GM18526 (cell line): ENCODE measurements around the gene USP53.
A peak's percentile ranks its signal among the peaks of the same experiment; 100 is the strongest.

Experiments used
- POLR2A ChIP-seq: IDR thresholded peaks from 3 replicates; pipeline ENCODE4 v1.6.1; 2011; ENCODE audit not compliant: insufficient read length; ENCODE audit errors: extremely low read depth

Gene USP53

DNA sequence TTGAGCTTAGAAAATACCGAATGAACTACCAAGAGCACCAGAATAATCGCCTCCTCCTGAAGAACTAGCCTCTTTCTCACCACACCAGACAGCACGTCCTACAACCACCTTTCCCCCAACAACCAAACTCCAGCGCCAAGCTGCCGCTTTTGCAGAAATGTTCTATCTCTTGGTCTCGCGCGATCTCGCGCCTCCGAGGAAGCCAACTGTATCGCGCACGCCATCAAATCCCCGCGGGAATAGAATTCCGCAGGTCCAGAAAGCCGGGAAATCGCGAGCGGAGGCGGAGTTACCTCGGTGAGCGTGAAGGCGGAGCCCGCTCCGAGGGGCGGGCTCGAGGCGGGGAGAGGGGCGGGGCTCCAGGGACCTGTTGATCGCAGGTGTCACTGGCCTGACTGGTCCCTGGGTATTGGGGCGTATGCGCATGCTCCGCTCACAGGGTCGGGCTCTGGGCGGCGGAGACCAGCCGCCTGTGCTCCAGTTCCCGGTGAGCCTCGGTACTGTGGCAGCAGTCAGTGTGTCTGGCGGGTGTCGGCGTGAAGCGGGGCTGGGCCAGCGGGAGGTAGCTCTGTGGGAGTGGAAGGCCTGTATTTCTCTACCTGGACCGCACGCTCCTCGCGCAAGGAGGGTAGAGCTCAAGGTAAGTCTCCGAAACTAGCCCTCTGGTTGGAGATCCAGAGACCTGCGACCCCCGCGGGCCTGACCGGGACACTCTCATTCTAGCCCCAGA lies at the start of gene USP53:
TSS of gene USP53 (plus strand) at position 480 of the 730 bp plus-strand sequence. CDS start 27,047 bp downstream, outside the sequence.
- peak; percentile 37 for TF ChIP-seq POLR2A

DNA sequence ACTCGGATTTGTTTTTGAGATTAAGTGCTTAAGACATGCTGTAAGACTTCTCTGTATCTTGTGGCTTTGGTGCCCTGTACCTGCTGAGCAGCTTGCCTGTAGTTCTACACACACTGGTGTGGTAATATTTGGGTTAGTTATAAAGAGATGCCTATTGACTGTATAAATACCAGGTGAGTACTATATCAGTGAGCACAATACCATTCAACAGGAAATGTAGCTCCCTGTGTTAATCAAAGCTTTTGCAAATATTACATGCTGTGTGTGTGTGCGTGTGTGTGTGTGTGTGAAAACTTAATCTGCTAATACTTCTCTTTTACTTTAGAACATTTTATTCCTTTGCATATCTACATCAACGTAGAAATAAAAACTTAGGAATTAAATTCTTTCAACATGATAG lies 46.7 kb upstream of the USP53 start:
- no peak for TF ChIP-seq POLR2A

DNA sequence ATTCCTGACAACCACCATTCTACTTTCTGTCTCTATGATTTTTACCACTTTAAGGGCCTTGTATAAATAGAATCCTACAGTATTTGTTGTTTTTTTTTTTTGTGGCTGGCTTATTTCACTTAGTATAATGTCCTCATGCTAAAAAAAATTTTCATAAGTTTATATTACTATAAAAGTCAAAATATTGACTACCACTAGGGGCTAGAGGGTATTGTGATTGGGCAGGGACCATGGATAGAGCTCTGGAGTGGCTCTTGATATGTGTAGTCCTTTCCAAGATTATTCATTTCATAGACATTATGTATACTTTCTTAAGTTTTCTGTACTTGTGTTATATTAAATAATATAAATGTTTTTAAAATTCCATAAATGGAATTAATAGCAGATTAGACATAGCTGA lies 42.3 kb upstream of the USP53 start:
- TF ChIP-seq POLR2A = no peak

GRCh38 chr4:119172223-119172622 lies 40.3 kb upstream of the USP53 start:
- TF ChIP-seq POLR2A = no peak

DNA sequence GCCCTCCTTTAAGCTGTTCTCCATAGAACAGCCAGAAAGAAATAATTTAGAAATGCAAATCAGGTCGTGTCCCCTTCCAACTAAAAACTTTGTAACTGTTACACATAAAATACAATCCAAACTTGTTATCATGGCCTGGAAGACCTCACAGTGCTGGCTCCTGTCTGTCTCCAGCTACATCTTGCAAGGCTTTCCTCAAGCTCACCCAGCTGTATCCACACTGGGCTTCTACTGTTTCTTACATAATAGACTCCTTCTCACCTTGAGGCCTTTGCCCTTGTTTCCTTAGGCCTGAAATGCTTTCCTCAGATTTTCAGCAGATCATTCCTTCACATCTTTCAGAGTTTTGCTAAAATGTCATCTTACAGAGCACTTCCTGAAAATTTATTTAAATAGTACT lies 33.5 kb upstream of the USP53 start:
- no peak for TF ChIP-seq POLR2A

DNA sequence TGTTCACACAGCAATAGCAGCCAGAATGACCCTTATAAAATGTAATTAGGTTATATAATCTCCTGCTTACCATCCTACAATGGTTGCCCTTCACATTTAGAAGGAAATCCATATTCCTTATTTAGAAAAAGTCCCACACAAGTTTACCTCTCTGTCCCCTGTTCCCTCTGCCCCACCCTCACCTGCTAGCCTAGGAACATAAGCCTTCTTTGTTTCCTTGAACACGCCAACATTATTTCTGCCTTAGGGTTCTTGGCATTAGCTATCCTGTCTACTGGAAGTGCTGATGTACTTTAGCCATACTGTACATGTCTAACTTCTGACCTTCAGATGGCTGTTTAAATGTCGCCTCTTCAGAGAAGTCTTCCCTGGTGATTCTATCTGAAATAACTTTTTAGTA lies 28.4 kb upstream of the USP53 start:
- TF ChIP-seq POLR2A = no peak

DNA sequence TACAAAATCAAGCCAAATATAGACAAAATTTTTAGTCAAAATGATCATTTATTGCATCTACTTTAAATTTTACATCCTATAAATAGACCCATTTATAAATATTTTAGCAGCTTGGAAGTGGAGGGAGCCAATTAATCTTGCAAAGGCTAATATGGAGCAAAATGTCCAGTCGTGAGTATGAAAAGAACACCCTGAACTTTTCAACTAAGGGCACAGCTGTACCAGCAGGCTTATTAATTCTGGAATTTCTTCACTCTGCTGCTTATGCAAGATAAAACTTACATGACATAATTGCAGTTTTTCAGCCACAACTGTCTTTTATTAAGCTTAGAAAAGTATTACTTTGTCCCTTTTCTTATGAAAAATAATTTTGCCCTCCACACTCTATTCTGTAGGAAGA lies 22.9 kb upstream of the USP53 start:
- no peak for TF ChIP-seq POLR2A

GRCh38 chr4:119190354-119190753 lies 22.2 kb upstream of the USP53 start:
- TF ChIP-seq POLR2A = no peak

GRCh38 chr4:119191505-119191904 lies 21.0 kb upstream of the USP53 start:
- TF ChIP-seq POLR2A = no peak

- TF ChIP-seq POLR2A = no peak
These were observed 14.7 kb upstream of the USP53 start for GRCh38 chr4:119197772-119198212.

DNA sequence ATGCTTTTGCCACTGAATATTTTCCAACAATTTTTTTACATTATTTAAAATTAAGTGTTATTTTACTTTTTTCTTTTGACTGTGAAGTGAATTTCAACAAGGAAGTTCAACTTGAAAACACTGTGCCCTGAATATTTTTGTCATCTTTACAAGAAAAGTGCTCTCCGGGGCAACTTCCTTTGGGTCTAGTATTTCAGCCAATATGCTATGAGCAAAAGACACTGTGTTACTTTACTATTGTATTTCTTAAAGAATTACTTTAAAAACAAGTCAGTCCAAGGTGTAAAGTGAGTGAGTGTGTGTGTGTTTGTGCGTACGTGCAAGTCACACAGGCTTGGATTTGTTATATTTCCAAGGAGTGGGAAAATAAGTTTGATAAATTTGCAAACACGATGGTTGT lies 7.6 kb upstream of the USP53 start:
- TF ChIP-seq POLR2A = no peak

GRCh38 chr4:119205690-119206089 lies 6.8 kb upstream of the USP53 start:
- TF ChIP-seq POLR2A = no peak

DNA sequence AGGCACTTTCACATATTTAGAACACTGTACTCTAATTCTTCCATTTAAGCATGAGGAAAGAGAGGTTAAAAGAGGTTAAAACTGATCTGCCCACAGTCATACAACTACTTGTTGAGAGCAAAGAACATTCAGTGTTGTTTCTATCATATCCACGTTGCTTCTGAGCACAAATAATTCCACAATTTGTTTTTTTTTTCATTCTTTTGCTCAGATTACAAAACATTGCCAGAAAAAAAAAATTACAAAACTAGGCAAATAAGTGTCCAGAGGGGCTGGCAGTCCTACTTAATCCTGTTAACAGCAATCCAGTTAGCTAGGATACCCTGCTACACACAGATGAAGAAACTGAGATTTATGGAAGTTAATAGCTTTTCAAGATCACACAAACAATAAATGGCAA lies 6.3 kb upstream of the USP53 start:
- TF ChIP-seq POLR2A = no peak

- TF ChIP-seq POLR2A = no peak
These were observed 5.5 kb upstream of the USP53 start for GRCh38 chr4:119207051-119207450.

GRCh38 chr4:119209077-119209476 lies 3.4 kb upstream of the USP53 start:
- no peak for TF ChIP-seq POLR2A

GRCh38 chr4:119209586-119209985 lies 2.9 kb upstream of the USP53 start:
- no peak for TF ChIP-seq POLR2A

DNA sequence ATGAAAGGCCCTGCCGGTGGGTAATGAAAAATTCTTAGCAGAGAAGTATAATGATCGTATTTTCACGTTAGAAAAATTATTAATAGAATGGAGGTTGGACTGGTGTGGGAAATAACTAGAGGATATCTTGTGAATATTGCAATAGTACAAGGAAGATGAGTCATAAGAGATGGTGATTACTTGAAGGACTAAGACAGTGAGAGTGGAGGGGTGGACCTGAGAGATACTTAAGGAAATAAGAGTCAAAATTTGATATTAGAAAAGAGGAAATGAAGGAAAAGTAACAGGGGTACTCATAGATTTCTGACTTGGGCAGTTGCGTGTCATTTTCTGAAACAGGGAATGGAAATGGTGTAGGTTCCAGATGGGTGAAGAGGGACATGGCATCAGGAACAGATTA lies 1.7 kb upstream of the USP53 start:
- no peak for TF ChIP-seq POLR2A
